HG02642 (cell line): Measurements from ENCODE around the gene MARCHF3.
"Not testable (repeated sequence)": the region's sequence is repeated elsewhere in the genome, so short reads cannot be mapped to it uniquely, and the experiment has no call there.

Source experiments
- ATAC-seq: cut with Tn5 transposase; IDR thresholded peaks from one replicate; pipeline ENCODE4 v1.9.1; 2021; ENCODE audit warnings: mild to moderate bottlenecking; ENCODE audit not compliant: unreplicated experiment, poor library complexity

The MARCHF3 gene

GRCh38 chr5:127014573-127014972, 15.8 kb downstream of the MARCHF3 start:
- peak; percentile 44 for ATAC-seq

GRCh38 chr5:127013407-127013806, 17.0 kb downstream of the MARCHF3 start:
- no peak for ATAC-seq

- no peak for ATAC-seq
Observed at GRCh38 chr5:127012916-127013315, 17.4 kb downstream of the MARCHF3 start.

GRCh38 chr5:127011961-127012644, 18.3 kb downstream of the MARCHF3 start:
- peak; percentile 69 for ATAC-seq

- ATAC-seq = no peak
Observed at GRCh38 chr5:127011153-127011552, 19.2 kb downstream of the MARCHF3 start.

- no peak for ATAC-seq
Observed at GRCh38 chr5:127010362-127010761, 20.0 kb downstream of the MARCHF3 start.

- ATAC-seq = no peak
Observed at GRCh38 chr5:127009784-127010183, 20.6 kb downstream of the MARCHF3 start.

- no peak for ATAC-seq
Observed at GRCh38 chr5:127008300-127008975, 21.9 kb downstream of the MARCHF3 start.

GRCh38 chr5:127007522-127007921, 22.8 kb downstream of the MARCHF3 start:
- ATAC-seq = no peak

- no peak for ATAC-seq
Observed at GRCh38 chr5:127006744-127007143, 23.6 kb downstream of the MARCHF3 start.

- not testable (repeated sequence) for ATAC-seq
Observed at GRCh38 chr5:127005282-127005681, 25.1 kb downstream of the MARCHF3 start.

- no peak for ATAC-seq
Observed at GRCh38 chr5:127004721-127005120, 25.6 kb downstream of the MARCHF3 start.

GRCh38 chr5:127003798-127004495, 26.4 kb downstream of the MARCHF3 start:
- ATAC-seq = no peak

- ATAC-seq = no peak
Observed at GRCh38 chr5:127002390-127002789, 28.0 kb downstream of the MARCHF3 start.

- no peak for ATAC-seq
Observed at GRCh38 chr5:127001621-127002296, 28.6 kb downstream of the MARCHF3 start.

- ATAC-seq = no peak
Observed at GRCh38 chr5:126998895-126999570, 31.3 kb downstream of the MARCHF3 start.

GRCh38 chr5:126998201-126998631, 32.1 kb downstream of the MARCHF3 start:
- peak; percentile 83 for ATAC-seq

- ATAC-seq = no peak
Observed at GRCh38 chr5:126995689-126996088, 34.7 kb downstream of the MARCHF3 start.

GRCh38 chr5:126995039-126995438, 35.3 kb downstream of the MARCHF3 start:
- no peak for ATAC-seq

- no peak for ATAC-seq
Observed at GRCh38 chr5:126994485-126994884, 35.9 kb downstream of the MARCHF3 start.
